Activated naive CD4-positive, alpha-beta T cell treated with anti-CD3 and anti-CD28 coated beads, Interleukin-2, amount 50 U/mL, for 16 hours (primary cell): ENCODE results near the gene VPS13D.
"Not testable (repeated sequence)": the region's sequence is repeated elsewhere in the genome, so short reads cannot be mapped to it uniquely, and the experiment has no call there.

ENCODE experiments used
- DNase-seq: peaks from one replicate; pipeline ENCODE4 v3.0.0-alpha.2; 2020

Gene VPS13D

GRCh38 chr1:12197483-12197880 lies 32.3 kb upstream of the VPS13D start:
- DNase-seq, result no peak

DNA sequence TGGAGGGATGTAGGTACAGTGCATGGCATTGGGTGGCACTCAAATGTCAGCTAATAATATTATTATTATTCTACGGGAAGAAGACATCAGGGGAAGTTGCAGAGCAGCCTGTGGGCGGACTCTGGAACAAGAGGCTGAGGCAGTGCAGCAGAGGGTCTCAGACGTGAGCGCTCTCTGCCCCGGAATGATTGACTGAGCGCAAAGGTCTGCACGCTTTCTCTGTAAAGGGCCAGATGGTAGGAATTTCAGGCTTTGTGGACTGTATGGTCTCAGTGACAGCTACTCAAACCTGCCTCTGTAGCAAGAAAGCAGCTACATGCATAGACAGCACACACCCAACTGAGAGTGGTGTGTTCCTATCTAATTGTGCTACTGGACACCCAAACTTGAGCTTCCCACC lies 29.6 kb upstream of the VPS13D start:
- no peak for DNase-seq

DNA sequence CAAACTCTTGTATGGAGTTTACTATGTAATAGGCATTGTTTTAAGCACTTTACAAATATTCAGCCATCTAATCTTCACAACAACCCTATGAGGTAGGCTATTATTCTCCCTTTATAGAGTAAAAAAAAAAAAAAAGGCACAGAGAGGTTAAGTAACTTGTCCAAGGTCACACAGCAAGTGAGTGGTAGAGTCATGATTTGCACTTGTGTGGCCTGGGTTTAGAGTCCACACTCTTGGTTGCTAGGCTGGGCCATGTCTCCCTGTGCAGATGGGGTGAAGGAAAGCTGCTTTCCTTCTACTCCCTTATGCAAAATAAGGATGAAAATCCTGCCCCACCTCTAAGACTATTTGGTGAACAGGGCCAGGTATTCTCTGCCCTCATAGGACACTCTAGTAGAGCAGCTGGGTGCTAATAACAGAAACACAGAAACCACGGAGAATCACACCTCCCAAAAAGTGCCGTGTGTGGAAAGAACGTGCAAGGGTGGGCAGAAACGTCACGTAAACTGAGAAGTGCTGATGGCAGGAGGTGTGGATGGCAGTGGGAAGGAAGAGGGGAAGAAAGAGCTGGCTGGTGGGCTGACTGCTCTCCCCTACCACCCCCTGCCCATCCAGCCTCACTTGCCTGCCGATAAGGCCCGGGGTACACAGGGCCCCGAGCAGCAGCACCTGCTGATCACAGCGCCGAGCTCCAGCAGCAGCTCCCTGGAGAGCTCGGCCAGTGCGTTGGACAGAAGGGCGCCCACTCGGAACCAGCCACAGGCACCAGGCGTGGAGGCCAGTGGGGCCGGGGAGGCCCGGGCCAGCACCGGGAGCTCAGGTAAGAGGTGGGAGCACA lies 28.3 kb upstream of the VPS13D start:
- DNase-seq, result no peak

DNA sequence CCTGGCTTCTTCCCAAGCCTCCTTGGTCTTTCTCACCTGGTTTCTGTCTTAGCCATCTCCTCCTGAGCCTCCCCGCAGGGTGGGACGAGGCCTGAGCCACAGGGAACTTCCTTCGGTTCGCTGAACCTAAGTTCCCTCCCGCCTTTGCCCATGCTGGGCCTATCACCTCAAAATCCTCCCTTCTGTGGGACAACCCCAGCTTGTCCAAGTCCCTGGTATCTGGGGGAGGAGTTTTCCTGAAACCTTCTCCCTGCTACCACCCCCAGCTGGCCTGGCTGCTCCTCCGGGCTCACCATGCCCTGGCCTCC lies 27.7 kb upstream of the VPS13D start:
- DNase-seq, result no peak

DNA sequence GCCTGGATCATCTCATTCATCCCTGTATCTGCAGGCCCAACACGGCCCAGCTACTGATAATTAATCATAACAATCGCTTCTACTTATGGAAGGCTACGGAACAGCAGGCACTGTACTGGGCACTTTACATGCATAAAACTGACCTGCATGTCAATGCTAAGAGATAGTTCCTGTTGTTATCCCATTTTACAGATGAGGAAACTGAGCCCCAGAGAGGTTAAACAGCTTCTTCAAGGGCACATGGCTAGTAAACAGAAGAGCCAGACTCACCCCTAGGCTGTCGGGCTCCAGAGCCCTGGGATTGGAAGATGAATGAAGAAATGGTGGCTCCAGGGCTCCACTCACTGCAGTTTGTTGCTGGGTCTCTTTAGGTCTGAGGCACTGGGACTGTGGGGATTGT lies 27.3 kb upstream of the VPS13D start:
- DNase-seq, result no peak

DNA sequence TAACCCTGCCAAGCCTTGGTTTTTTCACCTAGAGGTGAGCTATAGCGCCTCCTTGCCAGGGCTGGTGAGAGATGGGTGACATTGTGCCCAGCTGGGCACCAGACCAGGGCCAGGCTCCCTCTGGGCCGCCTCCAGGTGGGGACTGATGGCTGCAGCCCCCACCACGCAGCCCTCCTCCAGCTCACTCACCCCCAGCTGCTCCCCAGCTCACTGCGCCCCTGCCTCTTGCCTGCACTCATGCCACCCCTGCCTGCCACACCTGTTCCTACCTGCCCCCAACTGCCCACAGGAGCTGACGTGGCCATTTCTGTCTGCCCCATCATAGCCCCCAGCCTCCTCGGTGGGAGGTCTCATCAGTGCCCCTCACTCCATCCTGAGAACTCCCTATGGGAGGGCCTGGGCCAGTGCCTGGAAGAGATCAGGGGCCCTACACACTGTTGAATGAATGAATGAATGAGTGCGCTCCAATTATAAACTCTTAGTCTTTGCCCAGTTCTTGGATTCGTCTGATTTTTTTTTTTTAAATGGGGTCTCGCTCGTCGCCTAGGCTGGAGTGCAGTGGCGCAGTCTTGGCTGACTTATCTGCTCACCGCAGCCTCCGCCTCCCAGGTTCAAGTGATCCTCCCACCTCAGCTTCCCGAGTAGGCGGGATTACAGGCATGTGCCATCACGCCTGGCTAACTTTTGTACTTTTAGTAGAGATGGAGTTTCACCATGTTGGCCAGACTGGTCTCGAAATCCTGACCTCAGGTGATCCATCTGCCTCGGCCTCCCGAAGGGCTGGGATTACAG lies 26.4 kb upstream of the VPS13D start:
- DNase-seq, result no peak

GRCh38 chr1:12204140-12204539 lies 25.7 kb upstream of the VPS13D start:
- DNase-seq, result peak; percentile 35

DNA sequence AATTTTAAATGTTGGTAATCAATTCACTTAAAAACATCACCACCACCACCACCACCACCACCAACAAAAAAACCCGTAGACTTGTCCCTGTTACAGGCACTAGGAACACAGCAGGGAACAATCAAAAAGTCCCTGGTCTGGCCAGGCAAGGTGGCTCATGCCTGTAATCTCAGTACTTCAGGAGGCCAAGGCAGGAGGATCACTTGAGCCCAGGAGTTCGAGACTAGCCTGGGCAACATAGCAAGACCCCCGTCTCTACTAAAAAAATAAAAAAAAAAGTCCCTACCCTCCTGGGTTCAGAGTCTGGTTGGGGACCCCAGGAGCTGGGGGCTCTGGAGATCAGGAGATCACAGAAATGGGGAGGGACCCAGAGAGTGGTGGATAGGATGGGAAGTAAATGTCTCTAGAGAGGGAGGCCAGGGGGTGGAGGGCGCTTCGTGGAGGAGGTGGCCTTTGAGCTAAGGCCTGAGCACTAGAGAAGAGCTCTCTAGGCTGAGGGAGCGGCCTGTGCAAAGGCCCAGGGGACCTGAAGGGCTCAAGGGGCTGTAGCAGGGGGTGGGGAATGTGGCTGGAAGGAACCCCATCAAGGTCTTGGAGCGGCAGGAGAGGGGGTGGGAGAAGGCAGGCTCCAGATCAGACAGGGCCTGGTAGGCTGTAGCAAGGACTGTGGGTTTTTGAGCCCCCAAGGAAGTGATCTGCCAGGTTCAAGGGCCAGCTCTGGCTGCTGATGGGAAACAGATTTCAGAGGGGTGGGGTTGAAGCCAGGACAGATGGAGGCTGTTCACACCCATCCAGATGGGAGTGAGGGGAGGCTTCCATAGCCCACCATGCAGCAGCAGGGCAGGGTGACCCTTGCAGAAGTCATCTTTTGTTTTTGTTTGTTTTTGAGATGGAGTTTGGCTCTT lies 24.8 kb upstream of the VPS13D start:
- no peak for DNase-seq

GRCh38 chr1:12206238-12206637 lies 23.6 kb upstream of the VPS13D start:
- no peak for DNase-seq

- no peak for DNase-seq
Observed at GRCh38 chr1:12206792-12207424, 22.9 kb upstream of the VPS13D start.

DNA sequence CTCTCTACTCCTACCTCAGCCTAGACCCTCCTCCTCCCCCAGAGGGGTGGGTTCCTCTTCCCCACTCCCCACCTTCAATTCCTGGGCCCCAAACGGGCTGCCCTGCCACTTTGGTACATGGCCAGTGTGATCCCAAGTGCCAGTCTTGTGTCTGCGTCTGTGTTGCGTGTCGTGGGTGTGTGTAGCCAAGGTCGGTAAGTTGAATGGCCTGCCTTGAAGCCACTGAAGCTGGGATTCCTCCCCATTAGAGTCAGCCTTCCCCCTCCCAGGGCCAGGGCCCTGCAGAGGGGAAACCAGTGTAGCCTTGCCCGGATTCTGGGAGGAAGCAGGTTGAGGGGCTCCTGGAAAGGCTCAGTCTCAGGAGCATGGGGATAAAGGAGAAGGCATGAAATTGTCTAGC lies 21.6 kb upstream of the VPS13D start:
- no peak for DNase-seq

GRCh38 chr1:12208764-12209494 lies 20.9 kb upstream of the VPS13D start:
- peak; percentile 85 for DNase-seq

GRCh38 chr1:12209495-12209832 lies 20.4 kb upstream of the VPS13D start:
- DNase-seq, result no peak

DNA sequence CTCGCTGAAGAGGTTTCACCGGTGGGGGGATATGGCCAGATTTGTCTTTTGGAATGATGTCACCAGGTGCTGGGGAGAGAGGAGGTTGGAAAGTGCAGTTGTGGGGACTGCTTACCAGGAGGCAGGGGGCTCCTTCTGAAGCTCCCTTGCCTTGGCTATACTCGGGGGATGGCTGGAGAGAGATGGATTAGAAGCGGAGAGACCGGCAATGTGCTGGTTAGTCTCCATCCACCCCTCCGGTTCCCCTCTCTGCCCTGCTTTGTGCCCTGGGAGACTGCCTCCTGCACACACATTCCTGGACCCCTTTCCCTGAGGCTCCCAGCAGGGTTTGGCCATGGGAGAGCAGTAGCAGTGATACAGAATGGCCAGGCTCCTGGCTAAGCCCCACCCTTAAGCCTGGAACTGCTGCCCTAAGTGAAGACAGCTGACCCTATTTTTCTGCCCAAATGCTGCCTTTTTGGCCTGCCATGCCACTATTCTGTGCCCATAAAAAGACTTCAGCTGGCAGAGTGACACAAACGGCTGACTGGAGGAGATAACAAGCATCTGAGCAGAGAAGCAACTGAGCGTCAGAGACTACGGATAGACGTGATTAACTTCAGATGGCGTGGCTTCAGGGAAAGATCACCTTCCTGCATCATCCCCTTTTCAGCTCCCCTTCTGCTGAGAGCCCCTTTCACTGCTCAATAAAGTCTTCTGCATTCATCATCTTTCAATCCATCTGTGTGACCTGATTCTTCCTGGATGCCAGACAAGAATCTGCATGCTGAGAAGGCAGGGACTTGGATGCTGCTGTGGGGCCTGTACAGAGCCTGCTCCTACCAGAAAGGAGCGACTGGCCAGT lies 14.5 kb upstream of the VPS13D start:
- DNase-seq, result no peak

- no peak for DNase-seq
Observed at GRCh38 chr1:12219800-12220199, 10.0 kb upstream of the VPS13D start.

GRCh38 chr1:12220890-12221289 lies 8.9 kb upstream of the VPS13D start:
- DNase-seq, result no peak

DNA sequence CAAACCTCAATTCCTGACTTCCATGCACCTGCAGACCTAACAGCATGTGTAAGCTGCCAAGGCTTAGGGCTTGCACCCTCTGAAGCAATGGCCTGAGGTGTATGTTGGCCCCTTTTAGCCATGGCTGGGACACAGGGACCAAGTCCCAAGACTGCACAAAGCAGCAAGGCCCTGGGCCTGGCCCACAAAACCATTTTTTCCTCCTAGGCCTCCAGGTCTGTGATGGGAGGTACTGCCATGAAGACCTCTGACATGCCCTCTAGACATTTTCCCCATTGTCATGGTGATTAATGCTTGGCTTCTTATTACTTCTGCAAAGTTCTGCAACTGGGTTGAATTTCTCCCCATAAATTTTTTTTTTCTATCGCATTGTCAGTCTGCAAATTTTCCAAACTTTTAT lies 7.1 kb upstream of the VPS13D start:
- not testable (repeated sequence) for DNase-seq

GRCh38 chr1:12224092-12224491 lies 5.7 kb upstream of the VPS13D start:
- DNase-seq, result not testable (repeated sequence)

DNA sequence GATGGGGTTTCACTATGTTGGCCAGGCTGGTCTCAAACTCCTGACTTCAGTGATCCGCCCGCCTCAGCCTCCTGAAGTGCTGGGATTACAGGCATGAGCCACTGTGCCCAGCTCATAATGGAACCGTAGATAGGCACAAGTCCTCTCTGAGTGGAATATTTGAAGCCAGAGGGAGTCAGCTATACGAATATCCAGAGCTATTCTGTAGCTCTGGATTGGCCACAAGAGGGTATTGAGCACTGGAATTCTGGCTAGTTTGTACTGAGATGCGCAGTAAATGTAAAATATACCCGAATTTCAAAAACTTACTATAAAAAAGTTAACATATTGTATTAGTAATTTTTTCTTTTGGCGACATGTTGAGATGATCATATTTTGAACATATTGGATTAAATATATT lies 851 bp upstream of the VPS13D start:
- no peak for DNase-seq

GRCh38 chr1:12229386-12229834 lies 420 bp upstream of the VPS13D start:
- no peak for DNase-seq

GRCh38 chr1:12230549-12231275 lies 882 bp downstream of the VPS13D start:
- no peak for DNase-seq
